Central memory CD8-positive, alpha-beta T cell (primary cell): ENCODE measurements around the gene DNAJC4.
"Not testable (repeated sequence)": the region's sequence is repeated elsewhere in the genome, so short reads cannot be mapped to it uniquely, and the experiment has no call there.

Experiments used
- ATAC-seq: fragments of 150-1000 bp; cut with Tn5 transposase; replicated peaks from 2 replicates; pipeline ENCODE4 v1.10.0; 2022; ENCODE audit warnings: mild to moderate bottlenecking, moderate FRiP score, moderate number of reproducible peaks; ENCODE audit not compliant: poor library complexity, severe bottlenecking; ENCODE audit errors: extremely low read depth
- DNase-seq, 2 donors: peaks; one replicate each; pipeline ENCODE4 v3.0.0; 2021; ENCODE audit warnings: low spot score in 2 of 2
- H3K27ac Mint-ChIP-seq: one replicate; pipeline ENCODE4 v1.8.0; 2022; ENCODE audit warnings: low read depth, mild to moderate bottlenecking, moderate library complexity, mixed read lengths
- H3K27me3 Mint-ChIP-seq: one replicate; pipeline ENCODE4 v1.8.0; 2022; ENCODE audit warnings: mixed read lengths
- H3K36me3 Mint-ChIP-seq: one replicate; pipeline ENCODE4 v1.8.0; 2022; ENCODE audit warnings: mild to moderate bottlenecking, moderate library complexity, mixed read lengths; ENCODE audit not compliant: insufficient read depth
- H3K4me1 Mint-ChIP-seq: one replicate; pipeline ENCODE4 v1.8.0; 2022; ENCODE audit warnings: mixed read lengths
- H3K4me3 Mint-ChIP-seq: one replicate; pipeline ENCODE4 v1.8.0; 2022; ENCODE audit warnings: mild to moderate bottlenecking, moderate library complexity, mixed read lengths
- H3K9me3 Mint-ChIP-seq: one replicate; pipeline ENCODE4 v1.8.0; 2022; ENCODE audit warnings: mixed read lengths

DNAJC4 gene

GRCh38 chr11:64245797-64246620, 15.7 kb downstream of the DNAJC4 start:
- H3K36me3 Mint-ChIP-seq, result peaks cover 21% of the 10 kb centered on the region
- H3K9me3 Mint-ChIP-seq, result no peaks in the 10 kb centered on the region
- H3K4me3 Mint-ChIP-seq, result peak overlapping the region; percentile 83
- DNase-seq (peak; percentile 44 to 61), ATAC-seq (peak; percentile 6)
- no peaks in the 10 kb centered on the region for H3K27me3 Mint-ChIP-seq
- H3K4me1 Mint-ChIP-seq, result peaks cover 48% of the 10 kb centered on the region
- H3K27ac Mint-ChIP-seq, result peak overlapping the region; percentile 93

GRCh38 chr11:64246621-64246870, 16.2 kb downstream of the DNAJC4 start:
- H3K36me3 Mint-ChIP-seq, result peaks cover 17% of the 10 kb centered on the region
- not testable (repeated sequence) for H3K9me3 Mint-ChIP-seq, DNase-seq, H3K27me3 Mint-ChIP-seq
- H3K4me1 Mint-ChIP-seq, result peaks cover 45% of the 10 kb centered on the region
- peak; percentile 3 for ATAC-seq
- H3K27ac Mint-ChIP-seq, result peak overlapping the region; percentile 29
- H3K4me3 Mint-ChIP-seq, result peak overlapping the region; percentile 83

GRCh38 chr11:64246871-64247728, 16.8 kb downstream of the DNAJC4 start, which contains the start of gene PPP1R14B:
PPP1R14B (minus strand) TSS chr11:64246943; CDS start chr11:64246673, 270 bp downstream.
- H3K27ac Mint-ChIP-seq, result peak within 1 kb of the TSS; percentile 93
- peak; percentile 52 for ATAC-seq
- DNase-seq, result peak; percentile 53 to 56
- no peaks in the 10 kb centered on the region for H3K27me3 Mint-ChIP-seq
- no peaks in the 10 kb centered on the region for H3K9me3 Mint-ChIP-seq
- peaks cover 17% of the 10 kb centered on the region for H3K36me3 Mint-ChIP-seq
- peak within 1 kb of the TSS; percentile 83 for H3K4me3 Mint-ChIP-seq
- peaks cover 47% of the 10 kb centered on the region for H3K4me1 Mint-ChIP-seq

GRCh38 chr11:64247729-64248531, 17.6 kb downstream of the DNAJC4 start:
- Mint-ChIP-seq H3K27ac (no peak overlapping the region), H3K4me1 (peaks cover 50% of the 10 kb centered on the region), H3K36me3 (peaks cover 15% of the 10 kb centered on the region), H3K9me3 (no peaks in the 10 kb centered on the region), H3K27me3 (no peaks in the 10 kb centered on the region), H3K4me3 (peak overlapping the region; percentile 83)
- ATAC-seq (no peak), DNase-seq (no peak)

GRCh38 chr11:64248578-64248977, 18.2 kb downstream of the DNAJC4 start:
- Mint-ChIP-seq H3K9me3 (no peaks in the 10 kb centered on the region), H3K36me3 (peaks cover 14% of the 10 kb centered on the region), H3K4me3 (peak overlapping the region; percentile 83), H3K27ac (no peak overlapping the region), H3K4me1 (peaks cover 44% of the 10 kb centered on the region), H3K27me3 (no peaks in the 10 kb centered on the region)
- DNase-seq (no peak), ATAC-seq (no peak)

- no peaks in the 10 kb centered on the region for H3K27me3 Mint-ChIP-seq
- peaks cover 14% of the 10 kb centered on the region for H3K36me3 Mint-ChIP-seq
- ATAC-seq (no peak), DNase-seq (no peak)
- no peak overlapping the region for H3K4me3 Mint-ChIP-seq
- H3K9me3 Mint-ChIP-seq, result no peaks in the 10 kb centered on the region
- H3K4me1 Mint-ChIP-seq, result peaks cover 45% of the 10 kb centered on the region
- no peak overlapping the region for H3K27ac Mint-ChIP-seq
Measured at GRCh38 chr11:64249038-64249437, 18.7 kb downstream of the DNAJC4 start.

GRCh38 chr11:64249563-64250414, 19.4 kb downstream of the DNAJC4 start:
- H3K27ac Mint-ChIP-seq, result no peak overlapping the region
- peaks cover 14% of the 10 kb centered on the region for H3K36me3 Mint-ChIP-seq
- DNase-seq (no peak), ATAC-seq (no peak)
- peaks cover 44% of the 10 kb centered on the region for H3K4me1 Mint-ChIP-seq
- H3K4me3 Mint-ChIP-seq, result peak overlapping the region; percentile 42
- no peaks in the 10 kb centered on the region for H3K9me3 Mint-ChIP-seq
- H3K27me3 Mint-ChIP-seq, result no peaks in the 10 kb centered on the region

- Mint-ChIP-seq H3K4me1 (peaks cover 37% of the 10 kb centered on the region), H3K27ac (no peak overlapping the region), H3K27me3 (no peaks in the 10 kb centered on the region), H3K36me3 (peaks cover 10% of the 10 kb centered on the region), H3K4me3 (peak overlapping the region; percentile 91), H3K9me3 (no peaks in the 10 kb centered on the region)
- DNase-seq (no peak), ATAC-seq (no peak)
Measured at GRCh38 chr11:64250415-64251015, 20.2 kb downstream of the DNAJC4 start.

GRCh38 chr11:64251016-64251752, 20.8 kb downstream of the DNAJC4 start, which contains the start of gene PLCB3:
PLCB3 (plus strand) TSS chr11:64251530; CDS start chr11:64251650, 120 bp downstream.
- peak in 1 of 2 donors; percentile 50 for DNase-seq
- Mint-ChIP-seq H3K27me3 (no peaks in the 10 kb centered on the region), H3K4me1 (peaks cover 30% of the 10 kb centered on the region), H3K9me3 (no peaks in the 10 kb centered on the region), H3K27ac (peak within 1 kb of the TSS; percentile 87), H3K4me3 (peak within 1 kb of the TSS; percentile 91), H3K36me3 (peaks cover 6% of the 10 kb centered on the region)
- peak; percentile 50 for ATAC-seq

- no peaks in the 10 kb centered on the region for H3K27me3 Mint-ChIP-seq
- peaks cover 30% of the 10 kb centered on the region for H3K4me1 Mint-ChIP-seq
- no peak for DNase-seq
- H3K36me3 Mint-ChIP-seq, result peaks cover 6% of the 10 kb centered on the region
- ATAC-seq, result no peak
- H3K27ac Mint-ChIP-seq, result peak overlapping the region; percentile 87
- no peaks in the 10 kb centered on the region for H3K9me3 Mint-ChIP-seq
- H3K4me3 Mint-ChIP-seq, result peak overlapping the region; percentile 91
Measured at GRCh38 chr11:64251753-64252002, 21.3 kb downstream of the DNAJC4 start.
